HuH-7 (cell line): Measurements from ENCODE around the gene ZNF48.
A peak's percentile ranks its signal among the peaks of the same experiment; 100 is the strongest.

Experiments
- DNase-seq: peaks from one replicate; pipeline ENCODE4 v3.0.0; 2011; ENCODE audit warnings: low spot score

The ZNF48 gene

GRCh38 chr16:30395155-30395991 is at the start of gene ZNF48:
Gene ZNF48 (plus strand): TSS chr16:30395420. CDS start chr16:30395795, 375 bp downstream.
- DNase-seq = peak; percentile 76

GRCh38 chr16:30346286-30346685 is 48.9 kb upstream of the ZNF48 start:
- no peak for DNase-seq

- no peak for DNase-seq
These were observed 47.1 kb upstream of the ZNF48 start for GRCh38 chr16:30348113-30348512.

GRCh38 chr16:30348929-30349328 is 46.3 kb upstream of the ZNF48 start:
- DNase-seq = no peak

GRCh38 chr16:30349675-30350074 is 45.5 kb upstream of the ZNF48 start:
- no peak for DNase-seq

GRCh38 chr16:30350134-30350871 is 44.9 kb upstream of the ZNF48 start:
- no peak for DNase-seq

GRCh38 chr16:30351001-30351441 is 44.2 kb upstream of the ZNF48 start:
- no peak for DNase-seq

- no peak for DNase-seq
These were observed 43.4 kb upstream of the ZNF48 start for GRCh38 chr16:30351586-30352419.

- DNase-seq = no peak
These were observed 42.5 kb upstream of the ZNF48 start for GRCh38 chr16:30352488-30353401.

- no peak for DNase-seq
These were observed 41.6 kb upstream of the ZNF48 start for GRCh38 chr16:30353438-30354129.

- no peak for DNase-seq
These were observed 40.6 kb upstream of the ZNF48 start for GRCh38 chr16:30354423-30355143.

GRCh38 chr16:30355144-30355953 is 39.9 kb upstream of the ZNF48 start, which contains the start of gene CD2BP2:
Gene CD2BP2 (minus strand): TSS chr16:30355308. CDS start chr16:30354681, 627 bp downstream.
- DNase-seq = peak; percentile 96

- DNase-seq = no peak
These were observed 39.3 kb upstream of the ZNF48 start for GRCh38 chr16:30355954-30356308.

- DNase-seq = no peak
These were observed 38.7 kb upstream of the ZNF48 start for GRCh38 chr16:30356401-30357084.

GRCh38 chr16:30357085-30357714 is 38.0 kb upstream of the ZNF48 start:
- DNase-seq = no peak

GRCh38 chr16:30357715-30358576 is 37.3 kb upstream of the ZNF48 start:
- no peak for DNase-seq

GRCh38 chr16:30358577-30358936 is 36.7 kb upstream of the ZNF48 start:
- no peak for DNase-seq
